SK-N-MC (cell line): ENCODE data around the gene NKIRAS2.

ENCODE experiments used
- EZH2 ChIP-seq: fragments of 200-600 bp; sonication (generic); IDR thresholded peaks from one replicate; pipeline ENCODE4 v1.6.1; 2017; ENCODE audit warnings: antibody characterized with exemption
- POLR2AphosphoS5 ChIP-seq: IDR thresholded peaks from 2 replicates; pipeline ENCODE4 v1.6.1; 2012; ENCODE audit warnings: mild to moderate bottlenecking, low read depth, low read length, borderline replicate concordance

DNA sequence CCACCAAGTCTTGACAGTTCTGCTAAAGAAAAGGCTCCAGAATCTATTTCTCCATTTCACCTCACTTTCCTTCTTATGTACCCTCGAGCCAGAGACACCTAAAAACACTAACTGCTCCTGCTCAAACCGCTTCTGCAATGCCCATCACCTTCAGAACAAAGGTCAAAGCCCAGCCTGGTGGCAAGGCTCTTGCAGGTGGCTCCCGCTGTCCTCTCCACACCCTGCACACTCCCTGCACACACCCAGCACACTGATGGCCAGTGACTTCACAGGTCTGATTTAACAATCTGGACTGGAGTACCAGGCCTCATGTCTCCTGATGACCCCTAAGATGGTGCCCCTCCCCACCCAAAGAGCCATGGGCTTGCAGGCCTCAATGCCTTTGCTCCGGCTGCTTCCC, 40.3 kb downstream of the NKIRAS2 start:
- TF ChIP-seq EZH2 (no peak), POLR2AphosphoS5 (no peak)
